ENCODE data around the gene ZNF329. TPM values are rescaled to one million over a fixed set of nuclear protein-coding genes. Genes with fewer than 3 reads are reported as not detected.
A peak's percentile ranks its signal among the peaks of the same experiment; 100 is the strongest.

Gene ZNF329
- 10 to 100 TPM; 15.6 to 20.6 (median 17.6) TPM for total RNA-seq

- peak; percentile 84 to 92 for DNase-seq
- Histone ChIP-seq H3K4me3 (replicated peaks in 1 of 3) (peak within 1 kb of the TSS; percentile 86 to 94 (median 91)), H3K36me3 (no peaks in the 10 kb centered on the region), H3K27me3 (no peaks in the 10 kb centered on the region), H3K27ac (peak within 1 kb of the TSS in 2 of 3 donors; percentile 69 to 91), H3K9me3 (no peaks in the 10 kb centered on the region), H3K4me1 (peaks cover 22 to 31% of the 10 kb centered on the region in 2 donors)
- WGBS, 2 donors, result 0 to 1% methylated on average over 27 to 59 of the region's 62 CpGs
- peak in 1 of 6 experiments; percentile 21 for TF ChIP-seq CTCF (IDR thresholded peaks at IDR 0.05)
- TF ChIP-seq POLR2A (IDR thresholded peaks at IDR 0.05), result peak in 1 of 2 donors; percentile 71
- intact Hi-C loops (cut with DNase I), result no loop called here
Measured at GRCh38 chr19:58150328-58150921, at the start of gene ZNF329. Gene ZNF329 (minus strand): TSS chr19:58150789. CDS start chr19:58129503, 21,286 bp downstream.

DNA sequence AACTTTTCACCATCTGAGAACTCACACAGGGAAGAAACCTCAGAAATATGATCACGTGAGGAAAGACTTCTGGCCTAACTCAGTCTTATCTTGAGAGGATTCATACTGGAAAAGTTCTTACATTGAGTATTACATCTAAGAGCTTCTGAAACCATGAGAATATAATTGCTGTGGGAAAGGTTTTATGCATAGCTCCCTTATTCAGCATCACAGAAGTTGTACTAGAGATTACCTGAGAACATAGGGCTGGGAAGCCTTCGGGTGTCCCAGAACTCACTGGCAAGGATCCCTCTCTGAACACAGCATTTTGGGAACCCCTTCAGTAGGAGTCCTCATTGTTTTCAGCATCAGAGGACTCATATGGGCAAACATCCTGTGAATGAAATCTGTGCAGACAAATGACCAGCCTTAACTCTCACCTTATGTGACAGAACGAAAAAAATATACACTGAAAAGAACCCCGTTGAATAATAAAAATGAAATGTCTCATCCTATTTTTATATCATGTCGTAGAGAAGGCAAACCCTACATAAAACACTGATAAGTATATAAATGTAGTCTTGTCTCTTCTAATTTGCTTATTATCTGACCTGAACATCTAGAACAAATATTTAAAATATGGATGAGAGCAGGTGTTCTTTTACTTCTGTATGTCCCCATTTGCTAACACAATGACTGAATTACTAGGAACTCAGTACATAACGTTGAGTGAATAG lies 46.5 kb upstream of the ZNF329 start:
- DNase-seq, result no peak
- Histone ChIP-seq H3K36me3 (peaks cover 71 to 94% of the 10 kb centered on the region in 2 donors), H3K9me3 (peaks cover 30% of the 10 kb centered on the region), H3K27ac (no peak overlapping the region), H3K27me3 (no peaks in the 10 kb centered on the region), H3K4me1 (no peaks in the 10 kb centered on the region), H3K4me3 (replicated peaks in 1 of 3) (no peak overlapping the region)
- WGBS, 2 donors, result 66 to 96% methylated on average over 6 of the region's 6 CpGs
- TF ChIP-seq CTCF (IDR thresholded peaks at IDR 0.05) (no peak), POLR2A (IDR thresholded peaks at IDR 0.05) (no peak)
- intact Hi-C loops (cut with DNase I), result loop anchor here (5.0 kb wide), 1 partner anchor 215 kb away; no protein-coding TSS in a partner anchor

DNA sequence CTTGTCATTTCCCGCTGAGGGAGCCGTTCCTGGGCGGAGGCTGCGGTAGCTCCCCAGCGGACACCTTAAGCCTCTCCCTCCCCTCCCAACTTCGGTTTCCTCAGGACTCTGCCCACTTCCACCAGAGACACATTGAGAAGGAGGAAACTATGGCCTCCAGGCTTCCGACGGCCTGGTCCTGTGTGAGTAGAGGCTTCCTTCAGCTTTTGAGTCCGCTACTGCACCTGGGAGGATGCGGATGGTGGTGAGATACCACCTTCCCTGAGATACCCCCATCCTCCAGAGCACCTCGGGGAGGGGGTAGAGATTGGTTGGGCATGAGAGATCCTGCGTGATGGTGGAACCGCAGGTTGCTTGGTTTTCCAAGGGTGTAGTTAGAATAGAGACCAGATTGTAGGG lies 33.2 kb upstream of the ZNF329 start:
- DNase-seq, result no peak
- WGBS, 2 donors, result 14 to 25% methylated on average over 7 to 12 of the region's 13 CpGs
- Histone ChIP-seq H3K27me3 (no peaks in the 10 kb centered on the region), H3K4me3 (replicated peaks in 1 of 3) (peak overlapping the region; percentile 50 to 97 (median 83)), H3K4me1 (peaks cover 0 to 10% of the 10 kb centered on the region in 2 donors), H3K27ac (peak overlapping the region; percentile 98 to 99 (median 99)), H3K36me3 (peaks cover 34 to 35% of the 10 kb centered on the region in 2 donors), H3K9me3 (no peaks in the 10 kb centered on the region)
- TF ChIP-seq CTCF (IDR thresholded peaks at IDR 0.05) (no peak), POLR2A (IDR thresholded peaks at IDR 0.05) (no peak)
- intact Hi-C loops (cut with DNase I), result no loop called here

- intact Hi-C loops (cut with DNase I), result no loop called here
- Histone ChIP-seq H3K9me3 (no peaks in the 10 kb centered on the region), H3K27me3 (no peaks in the 10 kb centered on the region), H3K4me3 (replicated peaks in 1 of 3) (peak within 1 kb of the TSS; percentile 50 to 97 (median 83)), H3K36me3 (peaks cover 30 to 32% of the 10 kb centered on the region in 2 donors), H3K27ac (peak within 1 kb of the TSS; percentile 98 to 99 (median 99)), H3K4me1 (peaks cover 0 to 10% of the 10 kb centered on the region in 2 donors)
- TF ChIP-seq CTCF (IDR thresholded peaks at IDR 0.05) (peak in 1 of 6 experiments; percentile 4), POLR2A (IDR thresholded peaks at IDR 0.05) (peak; percentile 56 to 88)
- 3 to 10% methylated on average over 15 to 34 of the region's 80 CpGs for WGBS, 2 donors
- DNase-seq, result peak; percentile 93 to 95
Measured at GRCh38 chr19:58182989-58183816, 32.6 kb upstream of the ZNF329 start, which contains the start of gene ZNF274. Gene ZNF274 (plus strand): TSS chr19:58183061. CDS start chr19:58183966, 905 bp downstream.

Measured in thyroid gland (tissue), 4 donors.